GM12878 (cell line): ENCODE data around the gene TYK2. TPM values are rescaled to one million over a fixed set of nuclear protein-coding genes. Genes with fewer than 3 reads are reported as not detected.

Source experiments
- ATAC-seq: fragments of 200-7000 bp; cut with Tn5 transposase; 3 replicates; pipeline ENCODE4 v1.9.1; 2020; ENCODE audit warnings: mild to moderate bottlenecking, moderate library complexity
- BruUV-seq: library from RNA; stranded (reverse); fragments of 400-500 nt; replicated peaks from 2 replicates; lab custom pipeline; 2021; lab: Mats Ljungman, UMichigan
- CTCF ChIA-PET: fragments of 300-600 bp; sonication (Branson Sonifier 250); formaldehyde crosslinking; extraction: SDS; loops from one replicate; lab custom pipeline; 2021; ENCODE audit warnings: inconsistent platforms; lab: Yijun Ruan, JAX
- POLR2A ChIA-PET: fragments of 350-600 bp; formaldehyde crosslinking; extraction: SDS; loops from one replicate; lab custom pipeline; 2021; ENCODE audit warnings: inconsistent platforms; lab: Charles Lee
- RAD21 ChIA-PET: fragments of 300-600 bp; sonication (Branson Sonifier 250); formaldehyde crosslinking; loops from one replicate; lab custom pipeline; 2023; ENCODE audit warnings: antibody characterized with exemption; ENCODE audit not compliant: unreplicated experiment; lab: Charles Lee
- SMC1A ChIA-PET: fragments of 300-600 bp; sonication (Branson Sonifier 250); formaldehyde crosslinking; loops from one replicate; lab custom pipeline; 2023; ENCODE audit not compliant: unreplicated experiment, uncharacterized antibody; lab: Charles Lee
- DNase-seq: peaks from one replicate; pipeline ENCODE4 v3.0.0-alpha.2; 2011; ENCODE audit warnings: low read depth, low spot score
- FAIRE-seq: peaks from 3 replicates; lab custom pipeline; 2011; peaks lifted over from hg19 to GRCh38; lab: Jason Lieb, UNC
- H2AFZ ChIP-seq: 2 replicates; pipeline ENCODE4 v1.6.0; 2011; ENCODE audit warnings: low read depth, low read length, control low read depth; ENCODE audit not compliant: control insufficient read depth
- H3K27ac ChIP-seq: 2 replicates; pipeline ENCODE4 v1.5.1; 2011; ENCODE audit warnings: control low read depth; ENCODE audit not compliant: control insufficient read depth, insufficient read depth
- H3K27me3 ChIP-seq, 2 experiments: replicated peaks in 1 of 2; 2 replicates each; pipeline versions ENCODE4 v1.6.0 to v1.6.1; 2011; ENCODE audit warnings: low read length in 1 of 2; ENCODE audit not compliant: control insufficient read depth in 2 of 2, insufficient read depth in 2 of 2
- H3K36me3 ChIP-seq, 2 experiments: 2 replicates each; pipeline ENCODE4 v1.5.1; 2011; ENCODE audit warnings: low read length in 1 of 2; ENCODE audit not compliant: control insufficient read depth in 2 of 2, insufficient read depth in 2 of 2
- H3K4me1 ChIP-seq: 2 replicates; pipeline ENCODE4 v1.6.1; 2011; ENCODE audit warnings: mild to moderate bottlenecking, low read length, moderate library complexity, mixed read lengths; ENCODE audit not compliant: control insufficient read depth, insufficient read depth
- H3K4me2 ChIP-seq: 2 replicates; pipeline ENCODE4 v1.6.0; 2011; ENCODE audit warnings: control low read depth; ENCODE audit not compliant: control insufficient read depth, insufficient read depth
- H3K4me3 ChIP-seq: fragments of 200-600 bp; sonication (generic); 2 replicates; pipeline ENCODE4 v1.5.1; 2016
- H3K79me2 ChIP-seq: 2 replicates; pipeline ENCODE4 v1.6.0; 2011; ENCODE audit warnings: low read length; ENCODE audit not compliant: control insufficient read depth, insufficient read depth
- H3K9ac ChIP-seq: 2 replicates; pipeline ENCODE4 v1.8.0; 2011; ENCODE audit warnings: low read length, control low read depth, mixed read lengths; ENCODE audit not compliant: control insufficient read depth, insufficient read depth
- H3K9me3 ChIP-seq: replicated peaks from 3 replicates; pipeline ENCODE4 v1.5.1; 2011; ENCODE audit warnings: mild to moderate bottlenecking, low read length; ENCODE audit not compliant: control insufficient read depth, insufficient read depth
- H4K20me1 ChIP-seq: 2 replicates; pipeline ENCODE4 v1.6.0; 2011; ENCODE audit not compliant: control insufficient read depth, insufficient read depth
- BACH1 ChIP-seq: fragments of 450-650 bp; IDR thresholded peaks from 2 replicates; pipeline ENCODE4 v1.6.1; 2017; ENCODE audit warnings: mild to moderate bottlenecking, borderline replicate concordance
- BRCA1 ChIP-seq: IDR thresholded peaks from 2 replicates; pipeline ENCODE4 v1.6.1; 2011; ENCODE audit warnings: low read depth, low read length, improper control_type of control experiment
- CBX3 ChIP-seq: fragments of 200-600 bp; sonication (generic); IDR thresholded peaks from 2 replicates; pipeline ENCODE4 v1.6.1; 2016; ENCODE audit warnings: low read depth, borderline replicate concordance
- CEBPB ChIP-seq, 2 experiments: fragments of 150-350 bp in 1 of 2; IDR thresholded peaks; 2 replicates each; pipeline ENCODE4 v1.6.1; 2012 to 2014; ENCODE audit warnings: low read depth in 2 of 2, low read length in 2 of 2, borderline replicate concordance in 1 of 2, inconsistent platforms in 1 of 2
- ESRRA ChIP-seq: IDR thresholded peaks from 2 replicates; pipeline ENCODE4 v1.6.1; 2012; ENCODE audit warnings: mild to moderate bottlenecking, low read length, improper control_type of control experiment
- FOXM1 ChIP-seq: IDR thresholded peaks from 2 replicates; pipeline ENCODE4 v1.6.1; 2012; ENCODE audit warnings: low read depth, mild to moderate bottlenecking, inconsistent platforms, low read length, moderate library complexity
- IRF4 ChIP-seq: IDR thresholded peaks from 2 replicates; pipeline ENCODE4 v1.6.1; 2011; ENCODE audit warnings: low read depth, low read length
- MEF2A ChIP-seq: IDR thresholded peaks from 2 replicates; pipeline ENCODE4 v1.6.1; 2011; ENCODE audit warnings: low read depth, mild to moderate bottlenecking, low read length, moderate library complexity; ENCODE audit not compliant: insufficient read depth
- PAX5 ChIP-seq: IDR thresholded peaks from 2 replicates; pipeline ENCODE4 v1.6.1; 2011; ENCODE audit warnings: low read depth, low read length, borderline replicate concordance
- SIX5 ChIP-seq: IDR thresholded peaks from 2 replicates; pipeline ENCODE4 v1.6.1; 2011; ENCODE audit warnings: mild to moderate bottlenecking, low read depth, low read length, moderate library complexity; ENCODE audit not compliant: severe bottlenecking
- TARDBP ChIP-seq: IDR thresholded peaks from 2 replicates; pipeline ENCODE4 v1.6.1; 2016; ENCODE audit warnings: borderline replicate concordance
- TCF12 ChIP-seq: IDR thresholded peaks from 2 replicates; pipeline ENCODE4 v1.6.1; 2011; ENCODE audit warnings: low read depth, mild to moderate bottlenecking, low read length
- ZNF24 ChIP-seq: fragments of 450-650 bp; IDR thresholded peaks from 2 replicates; pipeline ENCODE4 v1.6.1; 2017; ENCODE audit warnings: antibody characterized with exemption, mild to moderate bottlenecking
- ZNF274 ChIP-seq: IDR thresholded peaks from one replicate; pipeline ENCODE4 v1.8.0; 2011; ENCODE audit not compliant: insufficient read length, insufficient read depth
- ZNF384 ChIP-seq: IDR thresholded peaks from 2 replicates; pipeline ENCODE4 v1.6.1; 2012; ENCODE audit warnings: low read depth, mild to moderate bottlenecking, low read length, improper control_type of control experiment, borderline replicate concordance
- WGBS: methylation state at CpG from one replicate; pipeline ENCODE4 v1.1.6; 2016; ENCODE audit warnings: low lambda C conversion rate; ENCODE audit not compliant: insufficient replicate concordance, insufficient coverage; ENCODE audit errors: missing lambda C conversion rate; 5-methylcytosine and 5-hydroxymethylcytosine counted together
- in situ Hi-C: fragments of 300-500 bp; cut with MboI; formaldehyde crosslinking; loops from 9 replicates; pipeline ENCODE4 v1.14.3; 2018; ENCODE audit warnings: mixed read lengths
- intact Hi-C: fragments of 100-400 bp; cut with micrococcal nuclease; formaldehyde crosslinking; loops from one replicate; pipeline ENCODE4 v1.14.2; 2022; ENCODE audit not compliant: unreplicated experiment
- polyA plus RNA-seq, 11 experiments: library from polyadenylated mRNA; depleted of rRNA in 4 of 11; unstranded in 6 of 11; stranded (reverse) in 5 of 11; fragments of >200 nt; fragmentation: Nextera tagmentation in 4 of 11; fragmentation: Illumina TruSeq in 1 of 11; extraction: Ambion mirVana in 4 of 11; extraction: Trizol in 1 of 11; gene quantifications; 1 replicate in 1 of 11; 2 replicates in 10 of 11; pipeline versions ENCODE4 v1.2.1 to v1.2.3, GENCODE V29; 2011 to 2016; ENCODE audit warnings: inconsistent platforms in 2 of 11, missing spikeins in 2 of 11, low read depth in 1 of 11
- total RNA-seq, 4 experiments: library from RNA; depleted of rRNA in 3 of 4; stranded (reverse); fragments of >200 nt in 3 of 4; fragmentation: Illumina TruSeq in 1 of 4; extraction: Trizol in 1 of 4; gene quantifications; 2 replicates each; pipeline versions ENCODE4 v1.2.1 to v1.2.3, GENCODE V29; 2013 to 2021
- TF ChIP-seq, protein P1 (sequence below): fragments of 450-650 bp; IDR thresholded peaks from 2 replicates; pipeline ENCODE4 v1.6.1; 2016; ENCODE audit warnings: mild to moderate bottlenecking
- TF ChIP-seq, protein P2 (sequence below): fragments of 150-350 bp; IDR thresholded peaks from 2 replicates; pipeline ENCODE4 v1.6.1; 2014; ENCODE audit warnings: mild to moderate bottlenecking, low read depth, low read length
- TF ChIP-seq, protein P3 (sequence below): fragments of 450-650 bp; IDR thresholded peaks from 2 replicates; pipeline ENCODE4 v1.6.1; 2017; ENCODE audit warnings: mild to moderate bottlenecking, moderate library complexity

The TYK2 gene
- total and polyA plus RNA-seq, 10 of the 15 experiments (the other 5 are each of a cell fraction or from before 2014, with no cell fraction given): 36.4 to 364 (median 179) TPM

DNA sequence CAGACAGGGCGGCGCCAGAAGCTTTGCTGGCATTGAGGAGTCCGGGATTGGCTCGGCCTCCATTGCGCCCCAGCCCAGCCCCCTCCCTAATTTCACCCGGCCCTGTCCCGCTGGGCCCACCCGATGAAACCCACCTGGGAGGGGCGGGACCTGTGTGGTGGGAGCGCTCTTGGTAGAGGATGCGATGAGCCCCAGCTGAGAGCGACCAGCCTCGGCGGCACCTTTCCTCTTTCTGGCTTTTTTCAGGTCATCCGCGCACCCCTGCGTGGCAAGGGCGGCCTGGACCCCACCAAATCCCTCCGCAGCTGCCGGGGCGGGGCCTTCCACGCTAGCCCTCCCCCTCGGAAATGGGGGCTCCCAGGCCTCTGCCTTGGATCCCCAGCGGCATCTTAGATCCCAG, 70.9 kb downstream of the TYK2 start, which contains the start of gene ZGLP1 (continued):
- TF ChIP-seq TCF12 (no peak), ZNF384 (no peak), BRCA1 (no peak), FOXM1 (no peak)

DNA sequence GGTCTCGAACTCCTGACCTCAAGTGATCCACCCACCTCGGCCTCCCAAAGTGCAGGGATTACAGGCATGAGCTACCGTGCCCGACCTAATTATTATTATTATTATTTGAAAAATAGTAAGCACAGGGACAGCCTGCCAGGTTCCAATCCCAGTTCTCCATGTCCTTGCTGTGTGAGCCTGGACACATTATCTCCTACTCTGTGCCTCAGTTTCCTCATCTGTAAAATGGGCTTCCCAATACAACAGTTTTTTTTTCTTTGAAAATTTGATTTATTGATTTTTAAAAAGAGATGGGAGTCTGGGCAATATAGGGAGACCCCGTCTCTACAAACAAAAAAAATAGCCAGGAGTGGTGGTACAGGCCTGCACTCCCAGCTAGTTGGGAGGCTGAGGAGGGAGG, 74.0 kb downstream of the TYK2 start:
- WGBS: 68% methylated on average over 5 of the region's 5 CpGs
- no peaks in the 10 kb centered on the region; a peak in 1 of 4 replicates for H3K36me3 ChIP-seq
- ATAC-seq: no peak
- H3K4me2 ChIP-seq: no peak overlapping the region
- no TSS peak for BruUV-seq
- FAIRE-seq: no peak
- no peaks in the 10 kb centered on the region for H3K9me3 ChIP-seq
- no peaks in the 10 kb centered on the region for H3K79me2 ChIP-seq
- no peaks in the 10 kb centered on the region for H3K27me3 ChIP-seq
- SMC1A ChIA-PET: no interaction called here
- POLR2A ChIA-PET: interaction anchor here (0.6 to 0.7 kb wide), 2 partner anchors 13 to 185 kb away, joined by 3 to 4 read pairs; no protein-coding TSS in a partner anchor
- RAD21 ChIA-PET: no interaction called here
- CTCF ChIA-PET: no interaction called here
- in situ Hi-C loops (no loop called here), intact Hi-C loops (no loop called here)
- no peak overlapping the region for H3K4me3 ChIP-seq
- no peak for DNase-seq
- H2AFZ ChIP-seq: no peak overlapping the region
- H3K27ac ChIP-seq: no peak overlapping the region
- H3K4me1 ChIP-seq: no peaks in the 10 kb centered on the region
- H4K20me1 ChIP-seq: no peaks in the 10 kb centered on the region
- H3K9ac ChIP-seq: no peak overlapping the region
- TF ChIP-seq IRF4 (no peak), CEBPB (IDR thresholded peaks at IDR 0.05; ENCODE audit: borderline replicate concordance in 1 of 2, low read depth in 2 of 2, low read length in 2 of 2) (no peak), BACH1 (no peak), ZNF24 (no peak), ZNF274 (no peak), PAX5 (no peak), TARDBP (no peak), SIX5 (no peak), ESRRA (no peak), MEF2A (no peak), CBX3 (no peak)
- TF ChIP-seq, protein P1, sequence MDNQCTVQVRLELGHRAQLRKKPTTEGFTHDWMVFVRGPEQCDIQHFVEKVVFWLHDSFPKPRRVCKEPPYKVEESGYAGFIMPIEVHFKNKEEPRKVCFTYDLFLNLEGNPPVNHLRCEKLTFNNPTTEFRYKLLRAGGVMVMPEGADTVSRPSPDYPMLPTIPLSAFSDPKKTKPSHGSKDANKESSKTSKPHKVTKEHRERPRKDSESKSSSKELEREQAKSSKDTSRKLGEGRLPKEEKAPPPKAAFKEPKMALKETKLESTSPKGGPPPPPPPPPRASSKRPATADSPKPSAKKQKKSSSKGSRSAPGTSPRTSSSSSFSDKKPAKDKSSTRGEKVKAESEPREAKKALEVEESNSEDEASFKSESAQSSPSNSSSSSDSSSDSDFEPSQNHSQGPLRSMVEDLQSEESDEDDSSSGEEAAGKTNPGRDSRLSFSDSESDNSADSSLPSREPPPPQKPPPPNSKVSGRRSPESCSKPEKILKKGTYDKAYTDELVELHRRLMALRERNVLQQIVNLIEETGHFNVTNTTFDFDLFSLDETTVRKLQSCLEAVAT: no peak
- TF ChIP-seq, protein P2, sequence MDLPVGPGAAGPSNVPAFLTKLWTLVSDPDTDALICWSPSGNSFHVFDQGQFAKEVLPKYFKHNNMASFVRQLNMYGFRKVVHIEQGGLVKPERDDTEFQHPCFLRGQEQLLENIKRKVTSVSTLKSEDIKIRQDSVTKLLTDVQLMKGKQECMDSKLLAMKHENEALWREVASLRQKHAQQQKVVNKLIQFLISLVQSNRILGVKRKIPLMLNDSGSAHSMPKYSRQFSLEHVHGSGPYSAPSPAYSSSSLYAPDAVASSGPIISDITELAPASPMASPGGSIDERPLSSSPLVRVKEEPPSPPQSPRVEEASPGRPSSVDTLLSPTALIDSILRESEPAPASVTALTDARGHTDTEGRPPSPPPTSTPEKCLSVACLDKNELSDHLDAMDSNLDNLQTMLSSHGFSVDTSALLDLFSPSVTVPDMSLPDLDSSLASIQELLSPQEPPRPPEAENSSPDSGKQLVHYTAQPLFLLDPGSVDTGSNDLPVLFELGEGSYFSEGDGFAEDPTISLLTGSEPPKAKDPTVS: no peak
- TF ChIP-seq, protein P3, sequence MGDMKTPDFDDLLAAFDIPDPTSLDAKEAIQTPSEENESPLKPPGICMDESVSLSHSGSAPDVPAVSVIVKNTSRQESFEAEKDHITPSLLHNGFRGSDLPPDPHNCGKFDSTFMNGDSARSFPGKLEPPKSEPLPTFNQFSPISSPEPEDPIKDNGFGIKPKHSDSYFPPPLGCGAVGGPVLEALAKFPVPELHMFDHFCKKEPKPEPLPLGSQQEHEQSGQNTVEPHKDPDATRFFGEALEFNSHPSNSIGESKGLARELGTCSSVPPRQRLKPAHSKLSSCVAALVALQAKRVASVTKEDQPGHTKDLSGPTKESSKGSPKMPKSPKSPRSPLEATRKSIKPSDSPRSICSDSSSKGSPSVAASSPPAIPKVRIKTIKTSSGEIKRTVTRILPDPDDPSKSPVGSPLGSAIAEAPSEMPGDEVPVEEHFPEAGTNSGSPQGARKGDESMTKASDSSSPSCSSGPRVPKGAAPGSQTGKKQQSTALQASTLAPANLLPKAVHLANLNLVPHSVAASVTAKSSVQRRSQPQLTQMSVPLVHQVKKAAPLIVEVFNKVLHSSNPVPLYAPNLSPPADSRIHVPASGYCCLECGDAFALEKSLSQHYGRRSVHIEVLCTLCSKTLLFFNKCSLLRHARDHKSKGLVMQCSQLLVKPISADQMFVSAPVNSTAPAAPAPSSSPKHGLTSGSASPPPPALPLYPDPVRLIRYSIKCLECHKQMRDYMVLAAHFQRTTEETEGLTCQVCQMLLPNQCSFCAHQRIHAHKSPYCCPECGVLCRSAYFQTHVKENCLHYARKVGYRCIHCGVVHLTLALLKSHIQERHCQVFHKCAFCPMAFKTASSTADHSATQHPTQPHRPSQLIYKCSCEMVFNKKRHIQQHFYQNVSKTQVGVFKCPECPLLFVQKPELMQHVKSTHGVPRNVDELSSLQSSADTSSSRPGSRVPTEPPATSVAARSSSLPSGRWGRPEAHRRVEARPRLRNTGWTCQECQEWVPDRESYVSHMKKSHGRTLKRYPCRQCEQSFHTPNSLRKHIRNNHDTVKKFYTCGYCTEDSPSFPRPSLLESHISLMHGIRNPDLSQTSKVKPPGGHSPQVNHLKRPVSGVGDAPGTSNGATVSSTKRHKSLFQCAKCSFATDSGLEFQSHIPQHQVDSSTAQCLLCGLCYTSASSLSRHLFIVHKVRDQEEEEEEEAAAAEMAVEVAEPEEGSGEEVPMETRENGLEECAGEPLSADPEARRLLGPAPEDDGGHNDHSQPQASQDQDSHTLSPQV: no peak
